Measurements from ENCODE around the gene PLA2G4B.

PLA2G4B gene

GRCh38 chr15:41809526-41810220 lies 29.0 kb upstream of the PLA2G4B start:
- DNase-seq (ENCODE audit: low spot score), result no peak

DNA sequence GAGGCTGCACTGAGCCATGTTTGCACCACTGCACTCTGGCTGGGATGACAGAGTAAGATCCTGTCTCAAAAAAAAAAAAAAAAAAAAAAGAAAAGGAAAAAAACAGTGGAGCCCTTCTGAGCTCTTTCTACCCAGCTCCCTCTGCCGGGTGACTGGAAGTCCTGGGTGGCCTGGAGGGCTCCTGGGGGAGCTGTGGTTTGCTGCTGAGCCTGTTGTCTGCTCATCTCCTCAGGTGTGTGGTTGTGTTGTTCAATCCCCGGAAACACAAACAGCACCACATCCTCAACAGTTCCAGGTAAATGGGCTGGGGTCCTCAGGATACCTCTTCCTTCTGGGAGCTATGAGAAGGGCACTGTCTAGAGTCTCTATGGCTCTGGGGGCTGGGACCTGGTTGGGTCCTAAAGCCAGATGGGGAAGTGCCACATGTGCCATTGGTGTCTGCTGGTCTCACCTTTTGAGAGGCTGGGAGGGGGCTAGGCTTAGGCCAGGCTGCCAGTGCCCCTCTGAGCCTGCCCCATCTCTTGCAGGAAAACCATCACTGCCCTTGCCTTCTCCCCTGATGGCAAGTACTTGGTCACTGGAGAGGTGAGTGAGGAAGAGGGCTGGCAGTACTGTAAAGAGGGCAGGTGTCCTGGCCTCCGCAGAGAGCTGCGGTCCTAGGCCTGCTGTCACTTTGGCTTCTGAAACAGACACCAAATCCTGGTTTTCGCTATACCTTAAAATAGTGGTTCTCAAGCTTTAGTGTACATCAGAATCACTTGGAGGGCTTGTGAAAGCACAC lies 27.8 kb upstream of the PLA2G4B start:
- DNase-seq (ENCODE audit: low spot score), result no peak

- DNase-seq (ENCODE audit: low spot score), result peak; percentile 74
Observed at GRCh38 chr15:41811432-41812195, 27.0 kb upstream of the PLA2G4B start.

- DNase-seq (ENCODE audit: low spot score), result no peak
Observed at GRCh38 chr15:41812820-41813375, 25.7 kb upstream of the PLA2G4B start.

DNA sequence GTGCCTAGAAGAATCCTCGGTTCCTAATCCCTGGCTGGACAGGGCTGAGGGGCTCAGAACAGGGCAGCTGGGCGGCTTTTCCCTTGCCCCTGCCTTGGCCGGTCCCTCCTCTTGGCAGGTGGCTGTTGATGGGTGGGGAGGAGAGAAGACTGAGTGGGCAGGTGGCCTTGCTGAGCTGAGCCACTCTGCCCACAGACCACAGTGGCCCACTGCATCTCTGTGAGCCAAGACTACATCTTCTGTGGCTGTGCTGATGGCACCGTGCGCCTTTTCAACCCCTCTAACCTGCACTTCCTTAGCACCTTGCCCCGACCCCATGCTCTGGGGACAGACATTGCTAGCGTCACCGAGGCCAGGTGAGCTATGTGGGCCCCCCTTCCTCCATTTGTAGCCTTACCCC lies 25.2 kb upstream of the PLA2G4B start:
- no peak for DNase-seq (ENCODE audit: low spot score)

DNA sequence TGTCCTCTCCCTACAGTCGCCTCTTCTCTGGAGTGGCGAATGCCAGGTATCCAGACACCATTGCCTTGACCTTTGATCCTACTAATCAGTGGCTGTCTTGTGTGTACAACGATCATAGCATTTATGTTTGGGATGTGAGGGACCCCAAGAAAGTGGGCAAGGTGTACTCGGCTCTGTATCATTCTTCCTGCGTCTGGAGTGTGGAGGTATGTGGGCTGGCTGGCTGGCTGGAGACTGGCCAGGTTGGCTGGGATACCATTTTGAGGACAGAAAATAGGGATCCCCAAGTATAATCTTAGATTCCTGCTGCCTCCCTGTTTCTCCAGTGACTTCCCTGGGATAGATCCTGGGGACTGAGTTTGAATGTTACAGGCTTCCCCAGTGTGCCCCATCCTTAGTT lies 24.1 kb upstream of the PLA2G4B start:
- DNase-seq (ENCODE audit: low spot score), result no peak

DNA sequence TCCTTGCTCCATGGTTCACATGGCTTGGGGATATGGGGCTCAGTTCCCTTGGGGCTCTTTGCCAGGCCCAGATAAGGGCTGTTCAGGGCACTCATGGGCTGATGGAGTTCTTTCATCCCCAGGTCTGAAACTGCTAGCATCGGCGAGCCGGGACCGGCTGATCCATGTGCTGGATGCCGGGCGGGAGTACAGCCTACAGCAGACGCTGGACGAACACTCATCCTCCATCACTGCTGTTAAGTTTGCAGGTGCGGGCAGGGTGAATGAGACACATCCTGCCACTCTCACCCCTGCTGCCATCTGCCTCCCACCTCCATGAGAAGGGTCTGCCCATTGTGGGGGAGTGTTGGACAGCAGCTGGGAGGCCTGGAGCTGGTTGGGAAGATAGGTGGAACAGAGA lies 21.9 kb upstream of the PLA2G4B start:
- DNase-seq (ENCODE audit: low spot score), result no peak

DNA sequence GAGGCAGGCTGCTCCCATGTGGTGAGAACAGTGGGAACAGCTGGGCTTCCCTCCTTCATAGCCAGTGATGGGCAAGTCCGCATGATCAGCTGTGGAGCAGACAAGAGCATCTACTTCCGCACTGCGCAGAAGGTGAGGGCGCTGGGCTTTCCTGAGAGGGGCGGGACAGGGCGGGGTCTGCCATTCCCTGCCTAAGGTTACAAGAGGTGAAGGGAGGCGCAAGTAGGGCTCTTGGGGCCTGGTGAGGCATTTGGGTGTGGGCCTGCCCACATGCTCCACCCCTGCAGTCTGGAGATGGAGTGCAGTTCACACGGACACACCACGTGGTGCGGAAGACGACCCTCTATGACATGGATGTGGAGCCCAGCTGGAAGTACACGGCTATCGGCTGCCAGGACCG lies 21.3 kb upstream of the PLA2G4B start:
- no peak for DNase-seq (ENCODE audit: low spot score)

GRCh38 chr15:41817781-41818180 lies 20.9 kb upstream of the PLA2G4B start:
- DNase-seq (ENCODE audit: low spot score), result no peak

DNA sequence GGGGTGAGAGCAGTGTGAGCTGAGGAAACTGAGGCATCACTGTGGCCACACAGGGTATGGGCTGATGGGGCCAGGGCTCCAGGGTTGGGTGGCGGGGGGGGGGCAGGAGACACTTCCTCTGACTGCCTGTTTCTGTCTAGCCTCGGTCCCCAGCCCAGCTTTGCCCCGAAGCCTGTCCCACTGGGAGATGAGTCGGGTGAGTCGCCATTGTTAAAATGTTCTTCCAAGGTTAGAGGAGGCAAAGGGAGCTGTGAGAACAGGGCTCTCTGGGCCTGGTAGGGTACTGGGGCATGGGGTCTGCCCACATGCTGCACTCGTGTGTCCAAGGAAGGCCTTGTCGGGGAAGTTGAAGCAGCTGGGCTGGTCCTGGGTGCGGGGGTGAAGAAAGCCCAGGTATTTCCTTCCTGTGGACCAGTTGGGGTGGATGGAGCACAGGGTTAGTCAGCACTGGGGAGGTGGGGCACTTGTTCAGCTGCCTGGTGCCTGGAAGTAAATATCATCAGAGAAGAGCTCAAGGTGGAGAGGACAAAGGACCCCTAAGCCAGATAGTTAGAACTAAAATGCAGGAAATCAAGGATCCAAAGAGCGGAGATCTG lies 19.1 kb upstream of the PLA2G4B start:
- no peak for DNase-seq (ENCODE audit: low spot score)

DNA sequence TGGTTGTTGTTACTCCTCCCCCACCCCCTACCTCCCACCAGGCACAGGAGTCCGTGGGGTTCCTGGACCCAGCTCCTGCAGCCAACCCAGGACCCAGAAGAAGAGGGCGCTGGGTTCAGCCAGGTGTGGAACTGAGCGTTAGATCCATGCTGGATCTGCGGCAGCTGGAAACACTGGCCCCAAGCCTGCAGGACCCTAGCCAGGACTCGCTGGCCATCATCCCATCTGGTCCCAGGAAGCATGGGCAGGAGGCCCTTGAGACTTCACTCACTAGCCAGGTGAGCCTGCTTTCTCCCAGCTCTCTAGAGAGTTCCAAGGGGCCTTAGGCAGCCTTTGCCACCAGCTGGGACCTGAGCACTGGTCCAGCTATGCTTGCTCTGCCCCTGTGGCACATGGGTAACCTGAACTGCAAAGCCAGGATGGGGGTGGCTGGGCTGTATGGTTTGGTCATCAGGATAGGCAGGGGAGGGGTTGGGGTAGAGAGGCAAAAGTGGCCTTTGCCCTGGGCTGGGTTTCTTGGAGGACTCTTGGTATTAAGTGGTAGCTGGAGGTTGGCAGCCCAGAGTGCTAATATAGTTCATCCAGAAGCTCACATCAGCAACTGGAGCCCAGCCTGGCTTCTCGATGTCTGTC lies 17.7 kb upstream of the PLA2G4B start:
- no peak for DNase-seq (ENCODE audit: low spot score)

DNA sequence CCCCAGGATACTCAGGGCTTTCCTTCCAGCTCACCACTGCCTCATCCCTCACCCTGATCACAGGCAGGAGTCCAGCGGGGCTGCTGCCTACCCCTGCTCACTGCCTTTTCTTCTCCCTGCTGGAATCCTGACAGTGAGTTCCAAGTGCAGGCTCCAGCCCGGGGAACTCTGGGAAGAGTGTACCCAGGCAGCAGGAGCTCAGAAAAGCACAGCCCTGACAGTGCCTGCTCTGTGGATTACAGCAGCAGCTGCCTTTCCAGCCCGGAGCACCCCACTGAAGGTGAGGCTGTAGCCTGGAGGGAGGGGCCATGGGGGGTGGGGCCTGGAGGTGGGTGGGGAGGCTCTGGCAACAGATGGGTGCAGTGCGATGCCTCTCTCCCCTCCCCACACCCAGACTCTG lies 16.8 kb upstream of the PLA2G4B start:
- DNase-seq (ENCODE audit: low spot score), result no peak

GRCh38 chr15:41822471-41822870 lies 16.2 kb upstream of the PLA2G4B start:
- DNase-seq (ENCODE audit: low spot score), result no peak

GRCh38 chr15:41822957-41823356 lies 15.7 kb upstream of the PLA2G4B start:
- DNase-seq (ENCODE audit: low spot score), result no peak

DNA sequence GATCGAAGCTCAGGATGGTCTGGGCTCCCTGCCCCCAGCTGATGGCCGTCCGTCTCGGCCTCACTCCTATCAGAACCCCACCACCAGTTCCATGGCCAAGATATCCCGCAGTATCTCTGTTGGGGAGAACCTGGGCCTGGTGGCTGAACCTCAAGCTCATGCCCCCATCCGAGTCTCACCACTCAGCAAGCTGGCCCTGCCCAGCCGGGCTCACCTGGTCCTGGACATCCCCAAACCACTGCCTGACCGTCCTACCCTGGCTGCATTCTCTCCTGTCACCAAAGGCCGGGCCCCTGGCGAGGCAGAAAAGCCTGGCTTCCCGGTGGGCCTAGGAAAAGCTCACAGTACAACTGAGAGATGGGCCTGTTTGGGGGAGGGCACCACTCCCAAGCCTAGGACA lies 15.1 kb upstream of the PLA2G4B start:
- DNase-seq (ENCODE audit: low spot score), result no peak

DNA sequence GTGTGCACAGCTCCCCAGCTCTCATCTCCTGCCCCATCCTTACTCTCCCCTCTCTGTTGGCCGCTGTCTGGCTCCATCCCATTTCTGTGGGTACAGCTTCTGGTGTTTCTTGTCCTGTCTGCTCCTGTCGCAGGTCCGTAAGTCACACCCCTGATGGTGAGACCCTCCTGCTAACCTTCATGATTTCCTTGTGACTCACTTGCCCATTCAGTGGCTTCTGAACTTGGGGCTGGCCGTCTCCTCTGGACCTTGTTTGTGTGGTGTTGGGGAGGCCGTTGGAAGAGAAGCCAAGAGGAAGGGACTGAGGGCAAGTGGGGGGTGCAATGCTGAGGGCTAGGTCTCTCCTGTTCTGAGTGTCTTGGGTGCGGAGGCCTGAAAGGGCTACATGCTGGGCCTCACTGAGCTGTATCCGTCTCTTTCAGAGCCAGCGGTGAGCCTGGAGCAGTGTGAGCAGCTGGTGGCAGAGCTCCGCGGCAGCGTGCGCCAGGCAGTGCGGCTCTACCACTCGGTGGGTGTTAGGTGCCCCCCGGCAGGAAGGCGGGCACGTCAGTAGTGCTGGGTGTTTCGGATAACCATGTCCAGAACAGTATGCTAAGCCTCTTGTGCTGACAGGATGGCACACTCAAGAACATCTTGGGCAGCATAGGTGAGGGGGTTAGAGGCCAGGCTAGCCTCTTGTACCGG lies 14.4 kb upstream of the PLA2G4B start:
- DNase-seq (ENCODE audit: low spot score), result no peak

- DNase-seq (ENCODE audit: low spot score), result no peak
Observed at GRCh38 chr15:41825145-41825544, 13.5 kb upstream of the PLA2G4B start.

DNA sequence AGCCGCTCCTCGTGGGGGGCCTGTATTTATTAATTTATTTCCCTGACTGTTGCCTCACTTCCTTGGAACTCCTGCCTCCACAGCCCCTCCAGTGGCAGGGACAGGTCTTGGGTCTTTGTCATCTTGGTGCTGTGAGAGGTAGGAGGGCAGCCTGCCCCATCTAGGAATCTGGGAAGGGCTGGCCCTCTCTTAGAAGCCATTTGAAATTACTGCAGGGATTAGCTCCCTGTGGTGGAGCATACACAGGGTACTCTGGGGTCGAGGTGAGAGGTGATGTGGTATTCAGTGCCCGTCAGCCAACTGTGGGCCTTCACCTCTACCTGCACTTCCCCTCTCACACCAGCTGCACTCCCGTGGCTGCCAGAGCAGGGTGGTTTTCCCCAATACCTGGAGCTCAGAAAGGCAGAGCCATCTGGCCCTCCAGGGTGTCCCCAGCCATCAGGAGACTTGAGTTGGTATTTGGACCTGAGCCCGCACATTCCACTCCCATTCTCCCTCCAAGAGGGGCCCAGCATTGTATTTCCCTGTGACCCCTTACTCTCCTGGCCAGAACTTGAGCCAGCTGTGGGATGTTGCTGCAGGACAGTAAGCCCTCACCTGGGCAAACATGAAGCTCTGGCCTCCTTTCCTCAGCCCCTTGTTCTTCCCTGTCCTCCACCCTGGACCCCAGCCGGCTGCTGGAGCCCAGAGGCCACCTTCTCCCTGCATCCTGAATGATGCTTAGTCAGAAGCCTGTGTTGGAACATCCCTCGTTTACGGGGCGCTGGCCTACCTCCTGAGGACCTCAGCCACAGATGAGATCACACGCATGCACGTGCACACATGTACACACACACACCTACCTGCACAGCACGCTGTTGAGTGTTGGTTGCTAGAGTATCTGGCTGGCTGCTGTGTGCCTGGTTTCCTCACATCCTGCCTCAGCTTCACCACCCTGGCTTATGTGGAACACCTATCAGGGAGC lies 12.8 kb upstream of the PLA2G4B start:
- DNase-seq (ENCODE audit: low spot score), result no peak

GRCh38 chr15:41827290-41827879 lies 11.3 kb upstream of the PLA2G4B start:
- no peak for DNase-seq (ENCODE audit: low spot score)

Measured in CD4-positive, alpha-beta T cell treated with Interleukin-6 at 100 ng/mL for 8 hours (primary cell).